ENCODE measurements around the gene FBH1.
"Not testable (repeated sequence)": the region's sequence is repeated elsewhere in the genome, so short reads cannot be mapped to it uniquely, and the experiment has no call there.

Gene FBH1

GRCh38 chr10:5961405-5962100 is 71.5 kb downstream of the FBH1 start:
- TF ChIP-seq CTCF (IDR thresholded peaks at IDR 0.05; ENCODE audit: extremely low read depth, missing control alignments) = no peak
- no peak for DNase-seq (ENCODE audit: low spot score)

DNA sequence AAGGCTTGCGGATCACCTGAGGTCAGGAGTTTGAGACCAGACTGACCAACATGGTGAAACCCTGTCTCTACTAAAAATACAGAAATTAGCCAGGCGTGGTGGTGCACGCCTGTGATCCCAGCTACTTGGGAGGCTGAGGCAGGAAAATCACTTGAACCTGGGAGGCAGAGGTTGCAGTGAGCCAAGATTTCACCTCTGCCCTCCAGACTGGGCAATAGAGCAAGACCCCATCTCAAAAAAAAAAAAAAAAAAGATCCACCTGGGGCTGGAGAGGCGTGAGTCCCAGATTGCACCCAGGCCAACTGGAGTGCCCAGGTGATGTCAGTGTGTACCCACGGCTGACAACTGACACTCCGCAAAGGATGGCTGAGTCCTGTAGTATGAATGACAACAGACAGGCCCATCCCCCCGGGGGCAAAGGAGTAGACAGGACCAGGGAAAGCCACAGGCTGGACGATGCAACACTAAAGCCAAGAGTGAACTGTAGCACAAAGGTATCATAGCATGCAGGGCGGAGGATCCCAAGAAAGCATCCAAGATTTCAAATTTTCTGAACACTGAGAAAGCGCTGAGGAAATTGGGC is 72.4 kb downstream of the FBH1 start:
- DNase-seq (ENCODE audit: low spot score) = not testable (repeated sequence)

- DNase-seq (ENCODE audit: low spot score) = no peak
- TF ChIP-seq CTCF (IDR thresholded peaks at IDR 0.05; ENCODE audit: extremely low read depth, missing control alignments) = no peak
Observed at GRCh38 chr10:5963071-5963470, 73.0 kb downstream of the FBH1 start.

DNA sequence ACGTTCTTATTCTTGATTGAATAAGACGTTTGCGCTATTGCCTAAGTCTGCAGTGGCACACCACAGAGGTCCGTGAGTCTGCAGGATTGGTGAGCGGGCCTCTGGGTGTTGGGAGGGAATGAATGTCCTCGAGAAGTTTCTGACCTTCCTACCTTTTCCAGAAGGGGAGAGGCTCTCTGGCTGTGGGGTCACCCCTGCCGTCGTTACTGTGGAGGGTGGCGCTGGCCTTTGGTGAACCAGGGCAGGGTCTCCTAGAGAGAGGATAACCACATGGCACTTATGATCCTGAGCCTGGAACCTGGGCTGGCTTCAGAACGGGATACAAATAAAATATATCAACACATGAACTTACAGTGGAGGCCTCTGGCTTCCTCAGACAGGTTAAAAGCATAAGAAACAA is 73.5 kb downstream of the FBH1 start:
- TF ChIP-seq CTCF (IDR thresholded peaks at IDR 0.05; ENCODE audit: extremely low read depth, missing control alignments) = no peak
- no peak for DNase-seq (ENCODE audit: low spot score)

DNA sequence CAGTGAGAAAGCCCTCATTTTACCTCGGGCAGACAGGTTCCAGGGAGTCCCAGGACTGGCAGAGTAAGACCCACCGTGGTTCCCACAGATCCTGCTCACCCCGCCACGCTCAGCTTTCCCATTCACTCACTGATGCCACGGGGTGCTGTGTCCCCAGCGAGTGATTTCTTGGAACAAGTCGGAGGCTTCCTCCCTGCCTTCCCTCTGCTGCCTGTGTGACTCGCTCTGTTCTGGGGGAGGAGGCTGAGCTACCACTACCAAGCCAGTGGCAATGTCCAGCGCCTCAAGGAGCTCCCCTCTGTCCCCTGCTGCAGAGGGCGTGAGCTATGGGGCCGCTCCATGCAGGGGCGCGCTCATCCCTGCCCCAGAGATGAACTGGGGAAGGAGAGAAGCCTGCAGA is 74.7 kb downstream of the FBH1 start:
- TF ChIP-seq CTCF (IDR thresholded peaks at IDR 0.05; ENCODE audit: extremely low read depth, missing control alignments) = no peak
- no peak for DNase-seq (ENCODE audit: low spot score)

- DNase-seq (ENCODE audit: low spot score) = no peak
- TF ChIP-seq CTCF (IDR thresholded peaks at IDR 0.05; ENCODE audit: extremely low read depth, missing control alignments) = no peak
Observed at GRCh38 chr10:5965266-5965665, 75.2 kb downstream of the FBH1 start.

DNA sequence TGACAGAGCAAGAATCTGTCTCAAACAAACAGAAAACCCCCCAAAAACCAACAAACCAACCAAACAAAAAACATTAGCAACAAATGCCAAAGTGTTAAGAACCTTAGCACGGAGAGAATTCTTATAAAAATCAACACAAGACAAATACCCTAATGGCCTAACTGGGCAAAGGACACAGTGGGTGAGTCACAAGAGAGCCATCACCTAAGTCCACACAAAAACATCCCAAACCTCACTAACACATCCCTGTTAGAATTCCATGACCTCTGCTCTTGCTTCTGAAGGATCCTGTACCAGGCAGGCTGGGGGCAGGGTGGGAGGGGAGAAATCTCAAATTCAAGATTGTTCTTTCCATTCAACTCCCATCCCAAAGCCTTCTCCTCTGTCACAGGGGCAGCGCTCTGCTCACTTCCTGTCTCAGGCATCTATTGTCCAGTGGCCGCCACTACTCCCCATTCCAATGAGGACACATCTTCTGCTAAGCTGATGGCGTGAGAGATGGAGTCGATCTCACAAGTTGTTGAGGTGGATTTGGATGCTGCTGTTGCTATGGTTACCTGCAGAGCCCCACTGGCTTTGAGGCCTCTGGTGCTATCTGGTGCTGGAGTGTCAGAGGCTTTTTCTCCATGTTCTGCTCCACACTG is 78.1 kb downstream of the FBH1 start:
- no peak for TF ChIP-seq CTCF (IDR thresholded peaks at IDR 0.05; ENCODE audit: extremely low read depth, missing control alignments)
- no peak for DNase-seq (ENCODE audit: low spot score)

Data from GM20000 (cell line).